Ectodermal cell (in vitro differentiated cells): ENCODE results near the gene LHFPL6.

Experiments used
- H3K27ac ChIP-seq: 2 replicates; pipeline ENCODE4 v1.7.0; 2013; ENCODE audit warnings: mild to moderate bottlenecking, low read depth, low read length; ENCODE audit not compliant: insufficient read depth, poor library complexity, severe bottlenecking
- H3K27me3 ChIP-seq: 2 replicates; pipeline ENCODE4 v1.7.0; 2013; ENCODE audit warnings: mild to moderate bottlenecking, low read length; ENCODE audit not compliant: insufficient read depth, control insufficient read depth, poor library complexity, severe bottlenecking
- H3K36me3 ChIP-seq: one replicate; pipeline ENCODE4 v1.7.0; 2013; ENCODE audit warnings: low read length; ENCODE audit not compliant: control insufficient read depth, insufficient read depth
- H3K4me1 ChIP-seq: one replicate; pipeline ENCODE4 v1.7.0; 2013; ENCODE audit warnings: low read length; ENCODE audit not compliant: control insufficient read depth, insufficient read depth
- H3K4me3 ChIP-seq: 2 replicates; pipeline ENCODE4 v1.7.0; 2013; ENCODE audit warnings: low read depth, low read length, control low read depth; ENCODE audit not compliant: insufficient read depth
- H3K9me3 ChIP-seq: 2 replicates; pipeline ENCODE4 v1.7.0; 2013; ENCODE audit warnings: mild to moderate bottlenecking, low read length, moderate library complexity; ENCODE audit not compliant: control insufficient read depth
- WGBS, 2 experiments: methylation state at CpG; one replicate each; pipeline ENCODE4 v1.1.7; 2013; ENCODE audit warnings: missing lambda C conversion rate in 2 of 2; 5-methylcytosine and 5-hydroxymethylcytosine counted together

The LHFPL6 gene

GRCh38 chr13:39561971-39562370 lies 41.0 kb downstream of the LHFPL6 start:
- no peak overlapping the region for H3K27ac ChIP-seq
- H3K27me3 ChIP-seq = no peaks in the 10 kb centered on the region
- H3K9me3 ChIP-seq = no peaks in the 10 kb centered on the region
- H3K4me3 ChIP-seq = no peak overlapping the region
- H3K4me1 ChIP-seq = peaks cover 12% of the 10 kb centered on the region
- WGBS, 2 experiments = 100% methylated on average over 1 of the region's 1 CpG; no CpG with 5 or more reads in 1 of the 2 experiments
- H3K36me3 ChIP-seq = no peaks in the 10 kb centered on the region

GRCh38 chr13:39559847-39560246 lies 43.1 kb downstream of the LHFPL6 start:
- Histone ChIP-seq H3K36me3 (no peaks in the 10 kb centered on the region), H3K4me1 (peaks cover 3% of the 10 kb centered on the region), H3K9me3 (no peaks in the 10 kb centered on the region), H3K4me3 (no peak overlapping the region), H3K27me3 (no peaks in the 10 kb centered on the region), H3K27ac (no peak overlapping the region)
- 92 to 93% methylated on average over 2 of the region's 3 CpGs for WGBS, 2 experiments

- Histone ChIP-seq H3K9me3 (no peaks in the 10 kb centered on the region), H3K4me3 (no peak overlapping the region), H3K27me3 (no peaks in the 10 kb centered on the region), H3K36me3 (no peaks in the 10 kb centered on the region), H3K27ac (no peak overlapping the region), H3K4me1 (no peaks in the 10 kb centered on the region)
- WGBS, 2 experiments = 94 to 96% methylated on average over 12 of the region's 12 CpGs
These were observed 45.6 kb downstream of the LHFPL6 start for GRCh38 chr13:39557285-39557955.

- Histone ChIP-seq H3K4me1 (no peaks in the 10 kb centered on the region), H3K9me3 (no peaks in the 10 kb centered on the region), H3K27me3 (no peaks in the 10 kb centered on the region), H3K27ac (no peak overlapping the region), H3K4me3 (no peak overlapping the region), H3K36me3 (no peaks in the 10 kb centered on the region)
- WGBS, 2 experiments = 91 to 96% methylated on average over 1 of the region's 1 CpG
These were observed 46.1 kb downstream of the LHFPL6 start for GRCh38 chr13:39556866-39557265.

- H3K4me3 ChIP-seq = no peak overlapping the region
- H3K27ac ChIP-seq = no peak overlapping the region
- H3K9me3 ChIP-seq = no peaks in the 10 kb centered on the region
- WGBS, 2 experiments = 88 to 92% methylated on average over 3 of the region's 3 CpGs
- H3K27me3 ChIP-seq = no peaks in the 10 kb centered on the region
- H3K4me1 ChIP-seq = no peaks in the 10 kb centered on the region
- H3K36me3 ChIP-seq = no peaks in the 10 kb centered on the region
These were observed 48.6 kb downstream of the LHFPL6 start for GRCh38 chr13:39554371-39554770.

GRCh38 chr13:39552246-39552645 lies 50.7 kb downstream of the LHFPL6 start:
- 84 to 100% methylated on average over 1 to 2 of the region's 2 CpGs for WGBS, 2 experiments
- H3K9me3 ChIP-seq = no peaks in the 10 kb centered on the region

GRCh38 chr13:39550931-39551330 lies 52.1 kb downstream of the LHFPL6 start:
- H3K36me3 ChIP-seq = no peaks in the 10 kb centered on the region
- H3K27ac ChIP-seq = no peak overlapping the region
- no peaks in the 10 kb centered on the region for H3K9me3 ChIP-seq
- H3K27me3 ChIP-seq = no peaks in the 10 kb centered on the region
- H3K4me1 ChIP-seq = peaks cover 9% of the 10 kb centered on the region
- no peak overlapping the region for H3K4me3 ChIP-seq

More at GRCh38 chr13:39552246-39552645, 50.7 kb downstream of the LHFPL6 start:
- H3K27me3 ChIP-seq = no peaks in the 10 kb centered on the region
- H3K4me1 ChIP-seq = no peaks in the 10 kb centered on the region
- H3K27ac ChIP-seq = no peak overlapping the region
- no peak overlapping the region for H3K4me3 ChIP-seq
- no peaks in the 10 kb centered on the region for H3K36me3 ChIP-seq

GRCh38 chr13:39547108-39547507 lies 55.9 kb downstream of the LHFPL6 start:
- H3K9me3 ChIP-seq = no peaks in the 10 kb centered on the region
- H3K4me3 ChIP-seq = no peak overlapping the region
- H3K36me3 ChIP-seq = no peaks in the 10 kb centered on the region
- H3K4me1 ChIP-seq = peaks cover 9% of the 10 kb centered on the region
- no peaks in the 10 kb centered on the region for H3K27me3 ChIP-seq
- no peak overlapping the region for H3K27ac ChIP-seq

- H3K36me3 ChIP-seq = no peaks in the 10 kb centered on the region
- H3K4me3 ChIP-seq = no peak overlapping the region
- H3K9me3 ChIP-seq = no peaks in the 10 kb centered on the region
- H3K27me3 ChIP-seq = no peaks in the 10 kb centered on the region
- H3K27ac ChIP-seq = no peak overlapping the region
- H3K4me1 ChIP-seq = peaks cover 9% of the 10 kb centered on the region
- WGBS, 2 experiments = 93 to 96% methylated on average over 1 to 2 of the region's 2 CpGs
These were observed 60.6 kb downstream of the LHFPL6 start for GRCh38 chr13:39542361-39542760.

GRCh38 chr13:39540929-39541605 lies 61.9 kb downstream of the LHFPL6 start:
- WGBS, 2 experiments = 92 to 98% methylated on average over 1 of the region's 1 CpG
- Histone ChIP-seq H3K4me3 (no peak overlapping the region), H3K36me3 (no peaks in the 10 kb centered on the region), H3K4me1 (peaks cover 6% of the 10 kb centered on the region), H3K9me3 (no peaks in the 10 kb centered on the region), H3K27ac (no peak overlapping the region), H3K27me3 (no peaks in the 10 kb centered on the region)
